ENCODE results near the gene MED13L. TPM values are rescaled to one million over a fixed set of nuclear protein-coding genes. Genes with fewer than 3 reads are reported as not detected.
"Not testable (repeated sequence)": the region's sequence is repeated elsewhere in the genome, so short reads cannot be mapped to it uniquely, and the experiment has no call there.

Gene MED13L
- total RNA-seq, 1 donor from 2014 or later = 36.0 TPM

GRCh38 chr12:116131987-116132386, 145.5 kb downstream of the MED13L start:
- not testable (repeated sequence) for DNase-seq (ENCODE audit: low read depth, low spot score)

GRCh38 chr12:116131176-116131575, 146.3 kb downstream of the MED13L start:
- no peak for DNase-seq (ENCODE audit: low read depth, low spot score)

GRCh38 chr12:116130431-116130830, 147.1 kb downstream of the MED13L start:
- DNase-seq (ENCODE audit: low read depth, low spot score) = no peak

GRCh38 chr12:116128779-116129178, 148.7 kb downstream of the MED13L start:
- DNase-seq (ENCODE audit: low read depth, low spot score) = no peak

- DNase-seq (ENCODE audit: low read depth, low spot score) = no peak
These were observed 149.6 kb downstream of the MED13L start for GRCh38 chr12:116127859-116128258.

- DNase-seq (ENCODE audit: low read depth, low spot score) = no peak
These were observed 150.9 kb downstream of the MED13L start for GRCh38 chr12:116126610-116127009.

GRCh38 chr12:116125956-116126566, 151.4 kb downstream of the MED13L start:
- DNase-seq (ENCODE audit: low read depth, low spot score) = no peak

- DNase-seq (ENCODE audit: low read depth, low spot score) = no peak
These were observed 152.4 kb downstream of the MED13L start for GRCh38 chr12:116125084-116125483.

- no peak for DNase-seq (ENCODE audit: low read depth, low spot score)
These were observed 153.8 kb downstream of the MED13L start for GRCh38 chr12:116123451-116124258.

GRCh38 chr12:116122628-116123027, 154.9 kb downstream of the MED13L start:
- DNase-seq (ENCODE audit: low read depth, low spot score) = no peak

- no peak for DNase-seq (ENCODE audit: low read depth, low spot score)
These were observed 156.0 kb downstream of the MED13L start for GRCh38 chr12:116121453-116121871.

- no peak for DNase-seq (ENCODE audit: low read depth, low spot score)
These were observed 160.7 kb downstream of the MED13L start for GRCh38 chr12:116116650-116117424.

GRCh38 chr12:116113398-116114130, 163.9 kb downstream of the MED13L start:
- no peak for DNase-seq (ENCODE audit: low read depth, low spot score)

GRCh38 chr12:116106870-116107269, 170.6 kb downstream of the MED13L start:
- no peak for DNase-seq (ENCODE audit: low read depth, low spot score)

GRCh38 chr12:116104167-116104767, 173.2 kb downstream of the MED13L start:
- DNase-seq (ENCODE audit: low read depth, low spot score) = no peak

GRCh38 chr12:116101991-116102390, 175.5 kb downstream of the MED13L start:
- no peak for DNase-seq (ENCODE audit: low read depth, low spot score)

GRCh38 chr12:116099652-116100432, 177.7 kb downstream of the MED13L start:
- DNase-seq (ENCODE audit: low read depth, low spot score) = no peak

- DNase-seq (ENCODE audit: low read depth, low spot score) = no peak
These were observed 180.6 kb downstream of the MED13L start for GRCh38 chr12:116096874-116097273.

- DNase-seq (ENCODE audit: low read depth, low spot score) = no peak
These were observed 183.0 kb downstream of the MED13L start for GRCh38 chr12:116094475-116094874.

- no peak for DNase-seq (ENCODE audit: low read depth, low spot score)
These were observed 183.6 kb downstream of the MED13L start for GRCh38 chr12:116093915-116094314.
